ENCODE data around the gene CFHR5.
"Not testable (repeated sequence)": the region's sequence is repeated elsewhere in the genome, so short reads cannot be mapped to it uniquely, and the experiment has no call there.

The CFHR5 gene

GRCh38 chr1:196977278-196977677 is at the start of gene CFHR5:
CFHR5 (plus strand) TSS chr1:196977556; CDS start chr1:196977665, 109 bp downstream.
- no peak within 1 kb of the TSS for H3K27ac Mint-ChIP-seq
- H3K9me3 Mint-ChIP-seq (ENCODE audit: low read depth): no peaks in the 10 kb centered on the region
- H3K4me1 Mint-ChIP-seq (ENCODE audit: low read depth): no peaks in the 10 kb centered on the region
- H3K4me3 Mint-ChIP-seq: no peak within 1 kb of the TSS
- H3K27me3 Mint-ChIP-seq: peaks cover 2% of the 10 kb centered on the region
- no peaks in the 10 kb centered on the region for H3K36me3 Mint-ChIP-seq

- not testable (repeated sequence) for H3K4me1 Mint-ChIP-seq (ENCODE audit: low read depth); H3K27ac Mint-ChIP-seq; H3K27me3 Mint-ChIP-seq; H3K9me3 Mint-ChIP-seq (ENCODE audit: low read depth); H3K36me3 Mint-ChIP-seq; H3K4me3 Mint-ChIP-seq
Observed at GRCh38 chr1:196932853-196933252, 44.5 kb upstream of the CFHR5 start.

DNA sequence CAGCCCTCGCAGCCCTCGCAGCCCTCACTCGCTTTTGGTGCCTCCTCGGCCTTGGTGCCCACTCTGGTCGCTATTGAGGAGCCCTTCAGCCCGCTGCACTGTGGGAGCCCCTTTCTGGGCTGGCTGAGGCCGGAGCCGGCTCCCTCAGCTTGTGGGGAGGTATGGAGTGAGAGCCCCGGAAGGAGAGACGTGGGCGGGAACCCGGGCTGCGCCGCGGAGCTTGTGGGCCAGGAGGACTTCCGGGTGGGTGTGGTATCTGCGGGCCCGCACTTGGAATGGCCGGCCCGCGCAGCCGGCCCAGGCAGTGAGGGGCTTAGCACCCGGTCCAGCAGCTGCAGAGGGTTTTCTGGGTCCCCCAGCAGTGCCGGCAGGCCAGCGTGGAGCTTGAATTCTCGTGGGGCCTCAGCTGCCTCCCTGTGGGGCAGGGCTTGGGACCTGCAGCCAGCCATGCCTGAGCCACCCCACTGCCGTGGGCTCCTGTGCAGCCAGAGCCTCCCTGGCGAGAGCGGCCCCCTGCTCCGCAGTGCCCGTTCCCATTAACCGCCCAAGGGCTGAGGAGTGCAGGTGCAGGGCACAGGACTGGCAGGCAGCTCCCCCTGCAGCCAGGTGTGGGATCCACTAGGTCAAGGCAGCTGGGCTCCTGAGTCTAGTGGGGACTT is 43.7 kb upstream of the CFHR5 start:
- Mint-ChIP-seq H3K4me1 (ENCODE audit: low read depth) (no peaks in the 10 kb centered on the region), H3K36me3 (no peaks in the 10 kb centered on the region), H3K4me3 (no peak overlapping the region), H3K27me3 (no peaks in the 10 kb centered on the region), H3K27ac (no peak overlapping the region), H3K9me3 (ENCODE audit: low read depth) (no peaks in the 10 kb centered on the region)

- not testable (repeated sequence) for H3K27me3 Mint-ChIP-seq; H3K4me3 Mint-ChIP-seq; H3K27ac Mint-ChIP-seq; H3K9me3 Mint-ChIP-seq (ENCODE audit: low read depth); H3K4me1 Mint-ChIP-seq (ENCODE audit: low read depth); H3K36me3 Mint-ChIP-seq
Observed at GRCh38 chr1:196941474-196941873, 35.9 kb upstream of the CFHR5 start.

GRCh38 chr1:196943568-196943967 is 33.8 kb upstream of the CFHR5 start, which contains the start of gene CFHR2:
CFHR2 (plus strand) TSS chr1:196943738; CDS start chr1:196943881, 143 bp downstream.
- H3K9me3 Mint-ChIP-seq (ENCODE audit: low read depth); H3K4me3 Mint-ChIP-seq; H3K27me3 Mint-ChIP-seq; H3K36me3 Mint-ChIP-seq; H3K27ac Mint-ChIP-seq; H3K4me1 Mint-ChIP-seq (ENCODE audit: low read depth): not testable (repeated sequence)

DNA sequence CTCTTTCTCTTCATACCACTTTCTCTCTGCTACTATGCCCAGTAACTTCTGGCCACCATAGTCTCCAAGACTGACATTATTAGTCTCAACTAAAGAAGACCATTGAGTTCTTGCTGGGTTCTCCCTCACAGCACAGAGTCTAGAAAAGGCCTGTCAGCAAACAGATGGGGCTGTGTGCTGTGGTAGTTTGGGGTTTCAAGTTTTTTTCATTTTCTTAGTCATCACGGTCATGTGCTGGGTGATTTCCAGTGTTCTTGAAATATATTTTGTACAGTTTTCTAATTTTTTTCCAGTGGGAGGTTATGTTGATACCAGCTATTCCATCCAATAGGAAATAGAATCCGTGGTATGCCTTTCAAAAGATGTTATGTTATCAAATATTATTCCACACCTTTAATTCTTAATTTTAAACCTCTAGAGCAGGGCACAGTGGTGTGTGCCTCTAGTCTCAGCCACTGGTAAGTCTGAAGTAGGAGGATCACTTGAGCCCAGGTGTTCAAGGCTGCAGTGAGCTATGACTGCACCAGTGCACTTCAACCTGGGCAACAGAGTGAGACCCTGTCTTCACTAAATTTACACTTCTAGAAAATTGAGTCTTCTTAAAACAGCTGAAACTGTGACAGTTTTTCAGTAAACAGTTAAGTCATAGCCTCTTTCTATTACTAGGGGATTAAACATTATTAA is 25.5 kb upstream of the CFHR5 start:
- Mint-ChIP-seq H3K4me3 (no peak overlapping the region), H3K36me3 (no peaks in the 10 kb centered on the region), H3K9me3 (ENCODE audit: low read depth) (peaks cover 4% of the 10 kb centered on the region), H3K4me1 (ENCODE audit: low read depth) (no peaks in the 10 kb centered on the region), H3K27me3 (no peaks in the 10 kb centered on the region), H3K27ac (no peak overlapping the region)

GRCh38 chr1:196954778-196955177 is 22.6 kb upstream of the CFHR5 start:
- no peaks in the 10 kb centered on the region for H3K4me1 Mint-ChIP-seq (ENCODE audit: low read depth)
- peaks cover 2% of the 10 kb centered on the region for H3K27me3 Mint-ChIP-seq
- no peaks in the 10 kb centered on the region for H3K36me3 Mint-ChIP-seq
- no peak overlapping the region for H3K4me3 Mint-ChIP-seq
- H3K27ac Mint-ChIP-seq: no peak overlapping the region
- peaks cover 4% of the 10 kb centered on the region for H3K9me3 Mint-ChIP-seq (ENCODE audit: low read depth)

DNA sequence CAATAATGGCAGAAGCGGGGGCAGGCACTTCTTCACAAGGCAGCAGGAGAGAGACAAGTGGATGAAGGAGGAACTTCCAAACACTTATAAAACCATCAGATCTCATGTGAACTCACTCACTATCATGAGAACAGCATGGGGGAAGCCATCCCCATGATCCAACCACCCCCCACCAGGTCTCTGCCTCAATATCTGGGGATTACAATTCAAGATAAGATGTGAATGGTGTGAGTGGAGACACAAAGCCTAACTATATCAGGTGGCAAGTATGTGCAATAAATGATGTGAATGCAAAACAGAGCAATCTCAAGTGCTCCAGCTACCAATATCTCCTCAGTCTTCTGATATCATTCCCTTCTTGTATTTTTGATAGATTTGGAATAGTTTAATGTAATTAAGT is 21.4 kb upstream of the CFHR5 start:
- Mint-ChIP-seq H3K27ac (no peak overlapping the region), H3K27me3 (peaks cover 2% of the 10 kb centered on the region), H3K9me3 (ENCODE audit: low read depth) (peaks cover 4% of the 10 kb centered on the region), H3K36me3 (no peaks in the 10 kb centered on the region), H3K4me3 (no peak overlapping the region), H3K4me1 (ENCODE audit: low read depth) (no peaks in the 10 kb centered on the region)

DNA sequence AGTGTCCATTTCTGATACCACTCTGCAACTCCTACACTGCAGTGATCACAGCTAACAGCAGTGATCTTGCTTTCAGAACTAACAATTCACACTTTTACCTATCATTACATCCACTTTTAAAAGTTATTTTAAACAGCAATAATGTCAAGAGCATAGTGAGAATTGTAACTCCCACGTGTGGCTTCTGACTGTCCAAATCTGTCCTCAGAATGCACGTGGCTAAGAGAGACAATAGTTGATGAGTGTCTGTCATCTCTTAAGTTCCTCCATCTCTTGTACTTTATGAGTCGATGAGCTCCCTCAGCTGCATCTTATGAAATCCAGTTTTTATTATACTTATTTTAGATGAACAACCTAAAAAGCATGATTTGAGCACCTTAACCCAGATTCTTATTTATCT is 16.5 kb upstream of the CFHR5 start:
- Mint-ChIP-seq H3K36me3 (no peaks in the 10 kb centered on the region), H3K9me3 (ENCODE audit: low read depth) (no peaks in the 10 kb centered on the region), H3K4me3 (no peak overlapping the region), H3K27me3 (peaks cover 6% of the 10 kb centered on the region), H3K27ac (no peak overlapping the region), H3K4me1 (ENCODE audit: low read depth) (no peaks in the 10 kb centered on the region)

GRCh38 chr1:196970182-196970581 is 7.2 kb upstream of the CFHR5 start:
- Mint-ChIP-seq H3K27ac (no peak overlapping the region), H3K9me3 (ENCODE audit: low read depth) (no peaks in the 10 kb centered on the region), H3K27me3 (no peaks in the 10 kb centered on the region), H3K4me1 (ENCODE audit: low read depth) (no peaks in the 10 kb centered on the region), H3K4me3 (no peak overlapping the region), H3K36me3 (no peaks in the 10 kb centered on the region)

DNA sequence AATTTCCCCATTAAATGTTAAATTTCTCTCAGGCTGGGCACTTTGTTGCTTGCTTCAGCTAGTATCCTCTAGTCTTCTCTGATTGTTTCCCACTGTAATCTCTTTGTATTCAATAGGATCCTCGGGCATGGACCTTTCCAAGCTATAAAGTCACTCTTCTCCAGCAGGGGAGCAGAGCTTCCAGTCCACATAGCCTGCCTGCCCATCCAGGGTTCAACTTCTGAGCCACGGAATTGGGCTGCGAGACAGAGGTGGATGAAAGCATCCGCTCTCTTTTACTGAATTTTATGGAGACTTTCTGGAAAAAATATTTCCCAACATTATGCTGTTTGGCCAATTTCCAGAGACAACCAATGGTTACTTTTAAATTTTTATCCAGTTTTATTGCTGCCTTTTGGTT is 1.1 kb upstream of the CFHR5 start:
- no peak overlapping the region for H3K27ac Mint-ChIP-seq
- no peak overlapping the region for H3K4me3 Mint-ChIP-seq
- H3K27me3 Mint-ChIP-seq: peaks cover 2% of the 10 kb centered on the region
- H3K36me3 Mint-ChIP-seq: no peaks in the 10 kb centered on the region
- no peaks in the 10 kb centered on the region for H3K4me1 Mint-ChIP-seq (ENCODE audit: low read depth)
- H3K9me3 Mint-ChIP-seq (ENCODE audit: low read depth): no peaks in the 10 kb centered on the region

GRCh38 chr1:196980859-196981258 is 3.5 kb downstream of the CFHR5 start:
- Mint-ChIP-seq H3K9me3 (ENCODE audit: low read depth) (no peaks in the 10 kb centered on the region), H3K27ac (no peak overlapping the region), H3K4me3 (no peak overlapping the region), H3K4me1 (ENCODE audit: low read depth) (no peaks in the 10 kb centered on the region), H3K27me3 (peaks cover 2% of the 10 kb centered on the region), H3K36me3 (no peaks in the 10 kb centered on the region)

DNA sequence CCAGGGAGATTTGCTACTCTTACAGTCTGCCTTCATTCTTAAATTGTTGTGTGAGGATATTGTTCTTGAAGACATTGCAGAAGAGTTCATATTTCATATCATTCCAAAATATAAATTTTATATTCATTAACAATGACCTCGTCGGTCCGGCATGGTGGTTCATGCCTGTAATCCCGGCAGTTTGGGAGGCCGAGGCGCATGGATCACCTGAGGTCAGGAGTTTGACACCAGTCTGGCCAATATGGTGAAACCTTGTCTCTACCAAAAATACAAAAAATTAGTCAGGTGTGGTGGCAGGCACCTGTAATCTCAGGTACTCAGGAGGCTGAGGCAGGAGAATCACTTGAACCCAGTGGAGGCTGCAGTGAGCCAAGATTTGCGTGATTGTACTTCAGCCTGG is 4.9 kb downstream of the CFHR5 start:
- not testable (repeated sequence) for H3K27ac Mint-ChIP-seq; H3K4me1 Mint-ChIP-seq (ENCODE audit: low read depth)

DNA sequence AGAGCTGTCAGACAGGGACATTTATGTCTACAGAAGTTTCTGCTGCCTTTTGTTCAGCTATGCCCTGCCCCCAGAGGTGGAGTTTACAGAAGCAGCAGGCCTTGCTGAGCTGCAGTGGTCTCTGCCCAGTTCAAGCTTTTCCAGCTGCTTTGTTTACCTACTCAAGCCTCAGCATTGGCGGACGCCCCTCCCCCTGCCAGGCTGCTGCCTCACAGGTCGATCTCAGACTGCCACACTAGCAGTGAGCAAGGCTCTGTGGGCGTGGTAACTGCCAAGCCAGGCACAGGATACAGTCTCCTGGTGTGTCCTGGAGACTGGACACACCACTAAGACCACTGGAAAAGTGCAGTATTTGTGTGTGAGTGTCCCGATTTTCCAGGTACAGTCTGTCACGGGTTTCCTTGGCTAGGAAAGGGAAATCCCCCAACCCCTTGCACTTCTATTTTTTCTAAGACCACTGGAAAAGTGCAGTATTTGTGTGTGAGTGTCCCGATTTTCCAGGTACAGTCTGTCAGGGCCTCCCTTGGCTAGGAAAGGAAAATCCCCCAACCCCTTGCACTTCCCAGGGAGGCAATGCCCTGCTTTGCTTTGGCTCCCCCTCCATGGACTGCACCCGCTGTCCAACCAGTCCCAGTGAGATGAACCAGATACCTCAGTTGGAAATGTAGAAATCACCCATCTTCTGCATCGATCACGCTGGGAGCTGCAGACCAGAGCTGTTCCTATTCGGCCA is 14.7 kb downstream of the CFHR5 start:
- not testable (repeated sequence) for H3K9me3 Mint-ChIP-seq (ENCODE audit: low read depth); H3K36me3 Mint-ChIP-seq; H3K27me3 Mint-ChIP-seq; H3K4me1 Mint-ChIP-seq (ENCODE audit: low read depth); H3K27ac Mint-ChIP-seq; H3K4me3 Mint-ChIP-seq

More for the DNA sequence above, 4.9 kb downstream of the CFHR5 start:
- not testable (repeated sequence) for H3K4me3 Mint-ChIP-seq; H3K27me3 Mint-ChIP-seq; H3K36me3 Mint-ChIP-seq; H3K9me3 Mint-ChIP-seq (ENCODE audit: low read depth)

DNA sequence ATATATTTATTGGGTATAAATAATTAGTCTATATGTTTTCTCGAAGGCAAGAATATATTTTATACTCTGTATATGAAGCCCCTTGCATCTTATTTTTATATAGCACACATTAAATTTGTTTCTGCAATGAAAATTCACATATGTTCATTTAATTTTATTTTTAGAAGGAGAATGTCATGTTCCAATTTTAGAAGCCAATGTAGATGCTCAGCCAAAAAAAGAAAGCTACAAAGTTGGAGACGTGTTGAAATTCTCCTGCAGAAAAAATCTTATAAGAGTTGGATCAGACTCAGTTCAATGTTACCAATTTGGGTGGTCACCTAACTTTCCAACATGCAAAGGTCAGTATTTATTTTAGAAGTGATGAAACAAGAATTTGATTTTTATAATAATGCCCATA is 16.6 kb downstream of the CFHR5 start:
- Mint-ChIP-seq H3K27me3 (peaks cover 4% of the 10 kb centered on the region), H3K4me1 (ENCODE audit: low read depth) (no peaks in the 10 kb centered on the region), H3K27ac (no peak overlapping the region), H3K9me3 (ENCODE audit: low read depth) (no peaks in the 10 kb centered on the region), H3K4me3 (no peak overlapping the region), H3K36me3 (no peaks in the 10 kb centered on the region)
